Gastroesophageal sphincter (tissue), 4 donors: ENCODE results near the gene SPACA6. TPM values are rescaled to one million over a fixed set of nuclear protein-coding genes. Genes with fewer than 3 reads are reported as not detected.
"Not testable (repeated sequence)": the region's sequence is repeated elsewhere in the genome, so short reads cannot be mapped to it uniquely, and the experiment has no call there.

Experiments used
- ATAC-seq: fragments of 150-250 bp; one replicate; pipeline ENCODE4 v1.9.1; 2016; ENCODE audit warnings: mild to moderate bottlenecking, moderate library complexity
- H3K27ac ChIP-seq, 4 donors: fragments of 200-600 bp; sonication (generic) in 3 of 4; 1 replicate in 3 of 4; 2 replicates in 1 of 4; pipeline ENCODE4 v1.5.1; 2016 to 2019
- H3K27me3 ChIP-seq: fragments of 200-600 bp; sonication (generic); one replicate; pipeline ENCODE4 v1.5.1; 2019
- H3K36me3 ChIP-seq, 2 donors: fragments of 200-600 bp; sonication (generic); one replicate each; pipeline ENCODE4 v1.5.1; 2019; ENCODE audit warnings: control low read depth in 1 of 2
- H3K4me1 ChIP-seq, 3 donors: fragments of 200-600 bp; sonication (generic); 1 replicate in 2 of 3; 2 replicates in 1 of 3; pipeline ENCODE4 v1.5.1; 2016 to 2019; ENCODE audit warnings: control low read depth in 2 of 3
- H3K4me3 ChIP-seq, 2 donors: fragments of 200-600 bp; sonication (generic); one replicate each; pipeline ENCODE4 v1.5.1; 2019; ENCODE audit warnings: mild to moderate bottlenecking in 1 of 2, moderate library complexity in 1 of 2
- H3K9me3 ChIP-seq, 3 donors: fragments of 200-600 bp; sonication (generic); one replicate each; pipeline ENCODE4 v1.5.1; 2017 to 2019; ENCODE audit warnings: control low read depth in 2 of 3
- EP300 ChIP-seq: sonication (generic); formaldehyde crosslinking; IDR thresholded peaks from one replicate; pipeline ENCODE4 v1.6.1; 2017; ENCODE audit warnings: antibody characterized with exemption, mild to moderate bottlenecking
- POLR2A ChIP-seq, 2 donors: fragments of 450-650 bp; IDR thresholded peaks; one replicate each; pipeline ENCODE4 v1.6.1; 2017; ENCODE audit warnings: antibody characterized with exemption in 2 of 2, mild to moderate bottlenecking in 2 of 2, moderate library complexity in 1 of 2
- POLR2AphosphoS5 ChIP-seq: sonication (generic); formaldehyde crosslinking; IDR thresholded peaks from one replicate; pipeline ENCODE4 v1.6.1; 2017; ENCODE audit warnings: antibody characterized with exemption
- WGBS, 2 donors: methylation state at CpG; one replicate each; pipeline ENCODE4 v1.1.5; 2018; ENCODE audit warnings: low coverage in 1 of 2; 5-methylcytosine and 5-hydroxymethylcytosine counted together
- total RNA-seq, 4 donors: library from RNA; depleted of rRNA; stranded (reverse); fragments of >200 nt; gene quantifications; one replicate each; pipeline ENCODE4 v1.1.0, GENCODE V29; 2016
- TF ChIP-seq, protein P1 (sequence below), 4 experiments: fragments of 200-600 bp in 2 of 4; fragments of 450-650 bp in 2 of 4; sonication (generic) in 1 of 4; IDR thresholded peaks; one replicate each; pipeline ENCODE4 v1.5.1; 2017 to 2019; ENCODE audit warnings: antibody characterized with exemption in 4 of 4, mild to moderate bottlenecking in 2 of 4, moderate library complexity in 2 of 4

The SPACA6 gene
- total RNA-seq, 4 donors from 2014 or later: 6.3 to 29.7 (median 18.3) TPM

- Histone ChIP-seq H3K27ac (no peak overlapping the region), H3K4me1 (no peaks in the 10 kb centered on the region), H3K9me3 (peaks cover 0 to 9% (median 0%) of the 10 kb centered on the region in 3 donors), H3K27me3 (peaks cover 91% of the 10 kb centered on the region), H3K36me3 (no peaks in the 10 kb centered on the region), H3K4me3 (no peak overlapping the region)
- TF ChIP-seq POLR2A (IDR thresholded peaks at IDR 0.05) (no peak), EP300 (no peak), POLR2AphosphoS5 (no peak)
- TF ChIP-seq, protein P1, sequence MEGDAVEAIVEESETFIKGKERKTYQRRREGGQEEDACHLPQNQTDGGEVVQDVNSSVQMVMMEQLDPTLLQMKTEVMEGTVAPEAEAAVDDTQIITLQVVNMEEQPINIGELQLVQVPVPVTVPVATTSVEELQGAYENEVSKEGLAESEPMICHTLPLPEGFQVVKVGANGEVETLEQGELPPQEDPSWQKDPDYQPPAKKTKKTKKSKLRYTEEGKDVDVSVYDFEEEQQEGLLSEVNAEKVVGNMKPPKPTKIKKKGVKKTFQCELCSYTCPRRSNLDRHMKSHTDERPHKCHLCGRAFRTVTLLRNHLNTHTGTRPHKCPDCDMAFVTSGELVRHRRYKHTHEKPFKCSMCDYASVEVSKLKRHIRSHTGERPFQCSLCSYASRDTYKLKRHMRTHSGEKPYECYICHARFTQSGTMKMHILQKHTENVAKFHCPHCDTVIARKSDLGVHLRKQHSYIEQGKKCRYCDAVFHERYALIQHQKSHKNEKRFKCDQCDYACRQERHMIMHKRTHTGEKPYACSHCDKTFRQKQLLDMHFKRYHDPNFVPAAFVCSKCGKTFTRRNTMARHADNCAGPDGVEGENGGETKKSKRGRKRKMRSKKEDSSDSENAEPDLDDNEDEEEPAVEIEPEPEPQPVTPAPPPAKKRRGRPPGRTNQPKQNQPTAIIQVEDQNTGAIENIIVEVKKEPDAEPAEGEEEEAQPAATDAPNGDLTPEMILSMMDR (IDR thresholded peaks at IDR 0.05): no peak
- 38% methylated on average over 7 of the region's 7 CpGs for WGBS, 2 donors
- ATAC-seq: no peak
Measured at GRCh38 chr19:51733742-51734522, 40.8 kb downstream of the SPACA6 start.

GRCh38 chr19:51735759-51736449 is 42.8 kb downstream of the SPACA6 start:
- Histone ChIP-seq H3K9me3 (peaks cover 0 to 3% (median 0%) of the 10 kb centered on the region in 3 donors), H3K4me1 (no peaks in the 10 kb centered on the region), H3K36me3 (no peaks in the 10 kb centered on the region), H3K27ac (no peak overlapping the region), H3K27me3 (peaks cover 80% of the 10 kb centered on the region), H3K4me3 (no peak overlapping the region)
- TF ChIP-seq EP300 (no peak), POLR2AphosphoS5 (no peak)
- TF ChIP-seq, protein P1 (IDR thresholded peaks at IDR 0.05): no peak
- peak; percentile 81 for ATAC-seq
- 58 to 73% methylated on average over 4 of the region's 10 CpGs for WGBS, 2 donors

DNA sequence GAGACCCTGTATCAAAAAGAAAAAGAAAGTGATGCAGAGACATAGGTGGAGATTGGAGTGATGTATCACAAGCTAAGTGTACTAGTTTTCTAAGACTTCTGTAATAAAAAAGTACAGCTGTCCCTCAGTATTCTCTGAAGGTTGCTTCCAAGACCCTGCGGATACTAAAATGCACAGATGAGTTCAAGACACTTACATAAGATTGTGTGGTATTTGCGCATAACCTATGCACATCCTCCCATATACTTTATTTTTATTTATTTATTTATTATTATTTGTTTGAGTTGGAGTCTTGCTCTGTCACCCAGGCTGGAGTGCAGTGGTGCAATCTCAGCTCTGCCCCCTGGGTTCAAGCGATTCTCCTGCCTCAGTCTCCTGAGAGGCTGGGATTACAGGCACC is 44.3 kb downstream of the SPACA6 start:
- H3K27me3 ChIP-seq: peaks cover 77% of the 10 kb centered on the region

DNA sequence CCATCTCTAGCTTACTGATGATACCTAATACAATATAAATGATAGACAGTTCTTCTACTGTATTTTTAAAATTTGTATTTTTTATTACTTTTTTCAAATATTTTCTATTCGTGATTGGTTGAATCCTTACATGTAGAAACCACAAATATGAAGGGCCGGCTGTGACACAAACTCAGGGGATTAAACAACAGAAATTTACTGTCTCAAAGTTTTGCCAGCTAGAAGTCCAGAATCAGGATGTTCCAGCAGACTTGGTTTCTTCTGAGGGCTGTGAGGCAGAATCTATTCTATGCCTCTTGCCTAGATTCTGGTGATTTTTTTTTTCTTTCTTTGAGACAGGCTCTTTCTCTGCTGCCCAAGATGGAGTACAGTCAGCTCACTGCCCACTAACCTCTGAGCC is 44.8 kb downstream of the SPACA6 start:
- WGBS, 2 donors: 52 to 57% methylated on average over 2 of the region's 2 CpGs
- Histone ChIP-seq H3K36me3 (no peaks in the 10 kb centered on the region), H3K4me3 (no peak overlapping the region), H3K9me3 (no peaks in the 10 kb centered on the region), H3K4me1 (no peaks in the 10 kb centered on the region), H3K27ac (no peak overlapping the region), H3K27me3 (peaks cover 76% of the 10 kb centered on the region)
- TF ChIP-seq POLR2AphosphoS5: no peak
- no peak for ATAC-seq

More for the DNA sequence above, 44.3 kb downstream of the SPACA6 start:
- no peaks in the 10 kb centered on the region for H3K36me3 ChIP-seq
- no peaks in the 10 kb centered on the region for H3K9me3 ChIP-seq
- WGBS, 2 donors: 96 to 100% methylated on average over 2 to 3 of the region's 3 CpGs
- no peak overlapping the region for H3K27ac ChIP-seq
- H3K4me1 ChIP-seq: no peaks in the 10 kb centered on the region
- H3K4me3 ChIP-seq: no peak overlapping the region
- ATAC-seq: no peak
- TF ChIP-seq POLR2AphosphoS5: no peak
- TF ChIP-seq, protein P1 (IDR thresholded peaks at IDR 0.05): no peak
- no peak for TF ChIP-seq POLR2A (IDR thresholded peaks at IDR 0.05)
- TF ChIP-seq EP300: no peak

DNA sequence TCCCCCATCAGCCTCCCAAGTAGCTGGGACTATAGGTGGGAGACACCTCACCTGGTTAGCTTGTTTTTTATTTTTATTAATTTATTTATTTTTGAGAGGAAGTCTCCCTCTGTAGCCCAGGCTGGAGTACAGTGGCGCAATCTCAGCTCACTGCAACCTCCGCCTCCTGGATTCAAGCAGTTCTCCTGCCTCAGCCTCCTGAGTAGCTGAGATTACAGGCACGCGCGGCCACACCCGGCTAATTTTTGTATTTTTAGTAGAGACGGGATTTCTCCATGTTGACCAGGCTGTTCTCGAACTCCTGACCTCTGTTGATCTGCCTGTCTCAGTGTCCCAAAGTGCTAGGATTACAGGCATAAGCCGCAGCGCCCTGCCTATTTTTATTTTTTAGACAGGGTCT is 45.4 kb downstream of the SPACA6 start:
- H3K4me3 ChIP-seq, ATAC-seq, H3K9me3 ChIP-seq, H3K36me3 ChIP-seq, H3K4me1 ChIP-seq, H3K27ac ChIP-seq: not testable (repeated sequence)
- 82% methylated on average over 10 of the region's 10 CpGs; no CpG with 5 or more reads in 1 of the 2 donors for WGBS, 2 donors
- H3K27me3 ChIP-seq: peaks cover 72% of the 10 kb centered on the region
